Keratinocyte (primary cell): ENCODE measurements around the gene IGF1R. TPM values are rescaled to one million over a fixed set of nuclear protein-coding genes. Genes with fewer than 3 reads are reported as not detected.

Experiments
- DNase-seq: peaks from one replicate; pipeline ENCODE4 v3.0.0-alpha.2; 2011; ENCODE audit warnings: low read depth, missing footprints, low spot score
- FAIRE-seq: peaks from 2 replicates; lab custom pipeline; 2011; peaks lifted over from hg19 to GRCh38; lab: Jason Lieb, UNC
- H2AFZ ChIP-seq: 2 replicates; pipeline ENCODE4 v1.6.0; 2012; ENCODE audit warnings: low read length, control low read depth, inconsistent platforms; ENCODE audit not compliant: control insufficient read depth
- H3K27ac ChIP-seq: 2 replicates; pipeline ENCODE4 v1.5.1; 2011; ENCODE audit warnings: low read length; ENCODE audit not compliant: control insufficient read depth, insufficient read depth
- H3K27me3 ChIP-seq: 3 replicates; pipeline ENCODE4 v1.6.0; 2011; ENCODE audit warnings: low read length; ENCODE audit not compliant: control insufficient read depth, insufficient read depth; ENCODE audit errors: extremely low read depth
- H3K36me3 ChIP-seq, 2 experiments: 2 replicates in 1 of 2; 3 replicates in 1 of 2; pipeline ENCODE4 v1.5.1; 2011; ENCODE audit warnings: low read length in 2 of 2, mild to moderate bottlenecking in 1 of 2; ENCODE audit not compliant: control insufficient read depth in 2 of 2, insufficient read depth in 2 of 2; ENCODE audit errors: extremely low read depth in 1 of 2
- H3K4me1 ChIP-seq: 3 replicates; pipeline ENCODE4 v1.5.1; 2011; ENCODE audit warnings: low read length; ENCODE audit not compliant: control insufficient read depth, insufficient read depth; ENCODE audit errors: extremely low read depth
- H3K4me2 ChIP-seq: 3 replicates; pipeline ENCODE4 v1.6.0; 2011; ENCODE audit warnings: low read depth, low read length; ENCODE audit not compliant: control insufficient read depth, insufficient read depth; ENCODE audit errors: extremely low read depth
- H3K4me3 ChIP-seq, 3 experiments: fragments of 200-600 bp in 1 of 3; sonication (generic) in 1 of 3; 2 replicates in 2 of 3; 3 replicates in 1 of 3; pipeline ENCODE4 v1.5.1; 2011 to 2016; ENCODE audit warnings: low read length in 3 of 3, mild to moderate bottlenecking in 3 of 3, control low read depth in 2 of 3, inconsistent platforms in 1 of 3, low read depth in 1 of 3, mixed read lengths in 1 of 3, mixed run types in 1 of 3, moderate library complexity in 1 of 3; ENCODE audit not compliant: control insufficient read depth in 2 of 3, insufficient read depth in 2 of 3; ENCODE audit errors: extremely low read depth in 1 of 3
- H3K79me2 ChIP-seq: 2 replicates; pipeline ENCODE4 v1.6.0; 2012; ENCODE audit warnings: low read length; ENCODE audit not compliant: control insufficient read depth, insufficient read depth
- H3K9ac ChIP-seq: 3 replicates; pipeline ENCODE4 v1.6.0; 2011; ENCODE audit warnings: low read length; ENCODE audit not compliant: control insufficient read depth, insufficient read depth; ENCODE audit errors: extremely low read depth
- H3K9me1 ChIP-seq: 3 replicates; pipeline ENCODE4 v1.6.0; 2011; ENCODE audit warnings: low read length; ENCODE audit not compliant: control insufficient read depth, insufficient read depth; ENCODE audit errors: extremely low read depth
- H3K9me3 ChIP-seq: 2 replicates; pipeline ENCODE4 v1.5.1; 2012; ENCODE audit warnings: low read depth, low read length; ENCODE audit not compliant: control insufficient read depth
- H4K20me1 ChIP-seq: 3 replicates; pipeline ENCODE4 v1.6.0; 2011; ENCODE audit warnings: low read length; ENCODE audit not compliant: control insufficient read depth, insufficient read depth; ENCODE audit errors: extremely low read depth
- CTCF ChIP-seq, 3 experiments: IDR thresholded peaks in 1 of 3; conservative IDR thresholded peaks in 1 of 3; optimal IDR thresholded peaks in 1 of 3; 2 replicates in 2 of 3; 3 replicates in 1 of 3; pipeline versions ENCODE3 to v1.5.1; 2011; ENCODE audit warnings: low read length in 3 of 3, mild to moderate bottlenecking in 3 of 3, moderate library complexity in 2 of 3, control low read depth in 1 of 3, inconsistent platforms in 1 of 3; ENCODE audit not compliant: insufficient read depth in 2 of 3; ENCODE audit errors: extremely low read depth in 1 of 3
- EZH2 ChIP-seq: IDR thresholded peaks from one replicate; pipeline ENCODE4 v1.6.1; 2012; ENCODE audit warnings: inconsistent platforms, mild to moderate bottlenecking, low read length, moderate library complexity
- dilution Hi-C: fragments of 300-500 bp; cut with MboI; formaldehyde crosslinking; loops from one replicate; pipeline ENCODE4 v1.7.0; 2020; ENCODE audit warnings: low sequenced_read_pairs; ENCODE audit not compliant: extremely low pct_ligation_motif_present
- polyA plus RNA-seq, 5 experiments: library from polyadenylated mRNA; depleted of rRNA in 3 of 5; stranded (reverse) in 3 of 5; stranded (forward) in 1 of 5; unstranded in 1 of 5; fragments of >200 nt; gene quantifications; 1 replicate in 1 of 5; 2 replicates in 3 of 5; 3 replicates in 1 of 5; pipeline versions ENCODE4 v1.2.1 to v1.2.3, GENCODE V29; 2011 to 2012; ENCODE audit warnings: missing spikeins in 2 of 5, low read depth in 1 of 5, low replicate concordance in 1 of 5

IGF1R gene
- polyA plus RNA-seq, 1 donor (not counting 4 experiments of a cell fraction or from before 2014, with no cell fraction given) = 14.5 TPM

GRCh38 chr15:98801234-98801561 is 152.9 kb downstream of the IGF1R start:
- no peak for FAIRE-seq
- H3K79me2 ChIP-seq = peaks cover 87% of the 10 kb centered on the region
- peak overlapping the region; percentile 58 for H3K27ac ChIP-seq
- H3K9me3 ChIP-seq = no peaks in the 10 kb centered on the region
- H4K20me1 ChIP-seq = peaks cover 26% of the 10 kb centered on the region
- no peak overlapping the region for H3K9ac ChIP-seq
- DNase-seq = no peak
- H3K27me3 ChIP-seq = no peaks in the 10 kb centered on the region
- peak overlapping the region in 1 of 3 experiments; percentile 29 for H3K4me3 ChIP-seq
- H3K36me3 ChIP-seq = no peaks in the 10 kb centered on the region
- peak overlapping the region; percentile 78 for H3K4me2 ChIP-seq
- H3K4me1 ChIP-seq = peaks cover 45% of the 10 kb centered on the region
- dilution Hi-C loops = no loop called here
- TF ChIP-seq EZH2 (no peak), CTCF (optimal IDR thresholded peaks at IDR 0.05 in 1 of 3, IDR thresholded peaks at IDR 0.05 in 1 of 3, conservative IDR thresholded peaks at IDR 0.05 in 1 of 3; ENCODE audit: extremely low read depth in 1 of 3, insufficient read depth in 2 of 3, low read length in 3 of 3) (no peak)
- H3K9me1 ChIP-seq = peaks cover 10% of the 10 kb centered on the region
- no peak overlapping the region for H2AFZ ChIP-seq

- Histone ChIP-seq H2AFZ (no peak overlapping the region), H4K20me1 (peaks cover 26% of the 10 kb centered on the region), H3K4me3 (no peak overlapping the region), H3K4me2 (no peak overlapping the region), H3K79me2 (peaks cover 86% of the 10 kb centered on the region), H3K9ac (no peak overlapping the region), H3K9me1 (peaks cover 10% of the 10 kb centered on the region), H3K9me3 (no peaks in the 10 kb centered on the region), H3K4me1 (peaks cover 45% of the 10 kb centered on the region), H3K27ac (no peak overlapping the region), H3K27me3 (no peaks in the 10 kb centered on the region), H3K36me3 (no peaks in the 10 kb centered on the region)
- TF ChIP-seq CTCF (optimal IDR thresholded peaks at IDR 0.05 in 1 of 3, IDR thresholded peaks at IDR 0.05 in 1 of 3, conservative IDR thresholded peaks at IDR 0.05 in 1 of 3; ENCODE audit: extremely low read depth in 1 of 3, insufficient read depth in 2 of 3, low read length in 3 of 3) (no peak), EZH2 (no peak)
- FAIRE-seq (no peak), DNase-seq (no peak)
- dilution Hi-C loops = no loop called here
These were observed 153.8 kb downstream of the IGF1R start for GRCh38 chr15:98802187-98802586.
